ENCODE results near the gene NUDT8. TPM values are rescaled to one million over a fixed set of nuclear protein-coding genes. Genes with fewer than 3 reads are reported as not detected.

NUDT8 gene
- total and polyA plus RNA-seq, 2 donors (not counting 1 experiment from before 2014, with no cell fraction given), result 6.9 to 7.1 TPM

DNA sequence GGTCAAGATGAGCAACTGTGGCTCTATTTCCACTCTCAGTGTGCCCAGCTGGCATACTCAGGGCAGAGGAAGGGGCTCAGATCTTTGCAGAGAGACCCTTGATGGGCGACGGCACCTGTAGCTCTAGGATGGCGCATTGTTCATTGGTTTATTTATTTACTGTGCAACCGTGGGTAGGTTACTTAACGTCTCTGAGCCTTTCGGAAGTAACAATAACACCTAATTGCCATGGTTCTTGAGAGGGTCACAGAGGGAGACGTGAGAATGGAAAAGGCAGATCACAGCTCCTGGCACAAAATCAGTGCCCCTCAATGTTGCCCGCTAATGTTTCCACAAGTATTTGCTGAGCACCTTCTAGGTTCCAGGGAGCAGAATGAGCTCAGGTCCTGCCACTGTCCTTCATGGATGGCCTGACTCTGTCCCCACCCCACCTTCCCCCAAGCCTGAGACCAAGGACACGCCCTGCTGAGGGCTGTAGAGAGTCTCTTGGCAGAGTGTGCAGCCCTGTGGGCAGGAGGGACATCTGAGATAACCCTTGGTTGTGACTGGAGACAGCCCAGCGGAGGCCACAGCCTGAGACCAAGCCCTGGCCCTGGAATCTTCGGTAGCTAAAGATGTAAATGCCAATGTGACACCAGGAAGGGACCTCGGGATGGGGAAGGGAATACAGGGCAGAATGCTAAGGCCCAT lies 45.5 kb upstream of the NUDT8 start:
- 98% methylated on average over 12 of the region's 12 CpGs for WGBS (ENCODE audit: insufficient coverage)
- CTCF ChIA-PET, result interaction anchor here (1.5 kb wide), 1 partner anchor 16 kb away, joined by 3 read pairs; no protein-coding TSS in a partner anchor

DNA sequence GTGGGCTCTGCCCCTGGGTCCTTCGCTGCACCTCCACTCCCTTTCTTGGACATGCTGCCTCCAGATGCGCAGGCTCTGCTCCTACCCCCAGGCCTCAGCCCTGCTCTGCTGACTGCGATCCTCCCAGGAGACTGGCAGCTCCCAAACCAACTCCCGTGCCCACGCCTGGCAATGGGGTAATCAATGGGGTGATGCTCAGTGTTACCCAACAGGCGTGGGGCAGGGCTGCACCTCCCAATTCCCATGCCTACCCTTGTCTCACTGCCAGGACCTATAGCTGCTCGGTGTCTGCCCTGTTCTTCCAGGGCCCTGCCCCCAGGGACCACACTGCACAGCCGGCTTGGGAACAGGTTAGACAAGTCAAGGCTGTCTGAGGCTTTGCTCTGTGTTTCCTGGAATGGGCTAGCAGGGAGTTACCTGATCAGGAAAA lies 44.7 kb upstream of the NUDT8 start, which contains the start of gene ALDH3B2:
Gene ALDH3B2, minus strand, starts transcription at position 182 of the 430 bp plus-strand sequence. CDS start 7,688 bp downstream, outside the sequence.
- TF ChIP-seq, protein P1, sequence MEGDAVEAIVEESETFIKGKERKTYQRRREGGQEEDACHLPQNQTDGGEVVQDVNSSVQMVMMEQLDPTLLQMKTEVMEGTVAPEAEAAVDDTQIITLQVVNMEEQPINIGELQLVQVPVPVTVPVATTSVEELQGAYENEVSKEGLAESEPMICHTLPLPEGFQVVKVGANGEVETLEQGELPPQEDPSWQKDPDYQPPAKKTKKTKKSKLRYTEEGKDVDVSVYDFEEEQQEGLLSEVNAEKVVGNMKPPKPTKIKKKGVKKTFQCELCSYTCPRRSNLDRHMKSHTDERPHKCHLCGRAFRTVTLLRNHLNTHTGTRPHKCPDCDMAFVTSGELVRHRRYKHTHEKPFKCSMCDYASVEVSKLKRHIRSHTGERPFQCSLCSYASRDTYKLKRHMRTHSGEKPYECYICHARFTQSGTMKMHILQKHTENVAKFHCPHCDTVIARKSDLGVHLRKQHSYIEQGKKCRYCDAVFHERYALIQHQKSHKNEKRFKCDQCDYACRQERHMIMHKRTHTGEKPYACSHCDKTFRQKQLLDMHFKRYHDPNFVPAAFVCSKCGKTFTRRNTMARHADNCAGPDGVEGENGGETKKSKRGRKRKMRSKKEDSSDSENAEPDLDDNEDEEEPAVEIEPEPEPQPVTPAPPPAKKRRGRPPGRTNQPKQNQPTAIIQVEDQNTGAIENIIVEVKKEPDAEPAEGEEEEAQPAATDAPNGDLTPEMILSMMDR (IDR thresholded peaks at IDR 0.05), result no peak
- no peaks in the 10 kb centered on the region for H3K9me3 Mint-ChIP-seq (ENCODE audit: insufficient read depth)
- DNase-seq (no peak), ATAC-seq (ENCODE audit: low read depth) (no peak)
- H3K4me3 Mint-ChIP-seq, result no peak within 1 kb of the TSS
- Histone ChIP-seq H3K4me1 (ENCODE audit: control insufficient read depth in 2 of 2, insufficient read depth in 2 of 2, low read length in 2 of 2) (peaks cover 0 to under 1% of the 10 kb centered on the region in 2 donors), H3K27ac (ENCODE audit: low read length in 2 of 2) (no peak within 1 kb of the TSS), H3K79me2 (ENCODE audit: control insufficient read depth, insufficient read depth, low read length) (no peaks in the 10 kb centered on the region), H3K36me3 (replicated peaks in 1 of 2; ENCODE audit: control extremely low read depth in 1 of 2, control insufficient read depth in 1 of 2, extremely low read depth in 1 of 2, insufficient read depth in 2 of 2, low read length in 1 of 2) (no peaks in the 10 kb centered on the region), H2AFZ (ENCODE audit: insufficient read depth, low read depth, low read length, poor library complexity, severe bottlenecking) (no peak within 1 kb of the TSS), H4K20me1 (ENCODE audit: control insufficient read depth, insufficient read depth, low read length, poor library complexity, severe bottlenecking) (no peaks in the 10 kb centered on the region), H3K4me3 (ENCODE audit: control extremely low read depth in 1 of 5, extremely low read depth in 1 of 5, insufficient read depth in 1 of 5, low read depth in 2 of 5, low read length in 4 of 5) (no peak within 1 kb of the TSS), H3K27me3 (replicated peaks in 1 of 4; ENCODE audit: control extremely low read depth in 1 of 4, control insufficient read depth in 3 of 4, insufficient read depth in 4 of 4, low read length in 3 of 4) (peaks cover 0 to 32% (median 11%) of the 10 kb centered on the region in 4 experiments), H3K4me2 (replicated peaks; ENCODE audit: low read depth, low read length, poor library complexity, severe bottlenecking) (no peak within 1 kb of the TSS), H3K9me3 (ENCODE audit: control extremely low read depth in 1 of 3, control insufficient read depth in 2 of 3, insufficient read depth in 1 of 3, low read length in 2 of 3) (peaks cover 0 to 13% (median 0%) of the 10 kb centered on the region in 3 donors), H3K9ac (ENCODE audit: low read length) (no peak within 1 kb of the TSS)
- ChIA-PET POLR2A (no interaction called here), CTCF (interaction anchor here (1.5 kb wide), 1 partner anchor 15 kb away, joined by 3 read pairs; no protein-coding TSS in a partner anchor)
- H3K4me1 Mint-ChIP-seq, result no peaks in the 10 kb centered on the region
- H3K27me3 Mint-ChIP-seq, result peaks cover 36% of the 10 kb centered on the region
- no peak within 1 kb of the TSS for H3K27ac Mint-ChIP-seq
- WGBS (ENCODE audit: insufficient coverage), result 96% methylated on average over 6 of the region's 8 CpGs
- intact Hi-C loops (cut with micrococcal nuclease), result no loop called here

More for the DNA sequence above, 45.5 kb upstream of the NUDT8 start:
- H3K4me1 Mint-ChIP-seq, result no peaks in the 10 kb centered on the region
- H3K27ac Mint-ChIP-seq, result no peak overlapping the region
- no peak overlapping the region for H3K4me3 Mint-ChIP-seq
- Histone ChIP-seq H3K27me3 (replicated peaks in 1 of 4; ENCODE audit: control extremely low read depth in 1 of 4, control insufficient read depth in 3 of 4, insufficient read depth in 4 of 4, low read length in 3 of 4) (peaks cover 0 to 32% (median 11%) of the 10 kb centered on the region in 4 experiments), H4K20me1 (ENCODE audit: control insufficient read depth, insufficient read depth, low read length, poor library complexity, severe bottlenecking) (no peaks in the 10 kb centered on the region), H3K9me3 (ENCODE audit: control extremely low read depth in 1 of 3, control insufficient read depth in 2 of 3, insufficient read depth in 1 of 3, low read length in 2 of 3) (peaks cover 0 to 13% (median 0%) of the 10 kb centered on the region in 3 donors), H3K36me3 (replicated peaks in 1 of 2; ENCODE audit: control extremely low read depth in 1 of 2, control insufficient read depth in 1 of 2, extremely low read depth in 1 of 2, insufficient read depth in 2 of 2, low read length in 1 of 2) (no peaks in the 10 kb centered on the region), H3K9ac (ENCODE audit: low read length) (no peak overlapping the region), H3K27ac (ENCODE audit: low read length in 2 of 2) (no peak overlapping the region), H3K4me2 (replicated peaks; ENCODE audit: low read depth, low read length, poor library complexity, severe bottlenecking) (no peak overlapping the region), H3K4me1 (ENCODE audit: control insufficient read depth in 2 of 2, insufficient read depth in 2 of 2, low read length in 2 of 2) (no peaks in the 10 kb centered on the region), H2AFZ (ENCODE audit: insufficient read depth, low read depth, low read length, poor library complexity, severe bottlenecking) (no peak overlapping the region), H3K4me3 (ENCODE audit: control extremely low read depth in 1 of 5, extremely low read depth in 1 of 5, insufficient read depth in 1 of 5, low read depth in 2 of 5, low read length in 4 of 5) (no peak overlapping the region), H3K79me2 (ENCODE audit: control insufficient read depth, insufficient read depth, low read length) (no peaks in the 10 kb centered on the region)
- ATAC-seq (ENCODE audit: low read depth) (no peak), DNase-seq (no peak)
- no peaks in the 10 kb centered on the region for H3K9me3 Mint-ChIP-seq (ENCODE audit: insufficient read depth)
- H3K27me3 Mint-ChIP-seq, result peaks cover 36% of the 10 kb centered on the region
- intact Hi-C loops (cut with micrococcal nuclease), result no loop called here
- TF ChIP-seq, protein P1 (IDR thresholded peaks at IDR 0.05), result no peak
- TF ChIP-seq EZH2 (IDR thresholded peaks at IDR 0.05; ENCODE audit: borderline replicate concordance, insufficient read depth, low read depth, low read length, poor library complexity, severe bottlenecking), result no peak
- POLR2A ChIA-PET, result no interaction called here

Measured in B cell (primary cell).